Measurements from ENCODE around the gene TBX18. TPM values are rescaled to one million over a fixed set of nuclear protein-coding genes. Genes with fewer than 3 reads are reported as not detected.

TBX18 gene
- total RNA-seq, 3 donors from 2014 or later = 8.8 to 20.6 (median 17.0) TPM

DNA sequence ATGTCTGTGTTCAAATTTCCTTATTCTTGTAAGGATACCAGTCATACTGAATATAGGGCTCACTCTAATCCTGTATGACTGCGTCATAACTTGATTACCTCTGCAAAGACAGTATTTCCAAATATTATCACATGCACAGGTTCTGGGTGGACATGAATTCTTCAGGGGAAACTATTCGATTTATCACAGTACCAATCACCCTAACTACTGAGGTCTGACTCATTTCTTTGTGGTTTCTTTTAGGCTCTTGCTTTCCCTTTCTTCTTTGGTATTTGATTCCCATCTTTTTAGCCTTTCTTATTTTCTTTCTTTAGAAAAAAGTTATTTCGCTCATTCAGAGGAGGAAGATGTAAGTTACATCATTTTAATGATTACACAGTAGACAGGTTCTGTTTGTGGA is 40.3 kb upstream of the TBX18 start:
- intact Hi-C loops (cut with DNase I; ENCODE audit: low total_unique reads) = no loop called here
- no peaks in the 10 kb centered on the region for H3K27me3 ChIP-seq
- DNase-seq (ENCODE audit: low spot score in 2 of 2) = no peak
- no peak overlapping the region for H3K4me3 ChIP-seq
- no peaks in the 10 kb centered on the region for H3K9me3 ChIP-seq
- H3K27ac ChIP-seq = no peak overlapping the region
- H3K36me3 ChIP-seq = no peaks in the 10 kb centered on the region
- no peaks in the 10 kb centered on the region for H3K4me1 ChIP-seq
- TF ChIP-seq POLR2A (IDR thresholded peaks at IDR 0.05) (no peak), CTCF (IDR thresholded peaks at IDR 0.05) (no peak), POLR2AphosphoS5 (IDR thresholded peaks at IDR 0.05) (no peak)

DNA sequence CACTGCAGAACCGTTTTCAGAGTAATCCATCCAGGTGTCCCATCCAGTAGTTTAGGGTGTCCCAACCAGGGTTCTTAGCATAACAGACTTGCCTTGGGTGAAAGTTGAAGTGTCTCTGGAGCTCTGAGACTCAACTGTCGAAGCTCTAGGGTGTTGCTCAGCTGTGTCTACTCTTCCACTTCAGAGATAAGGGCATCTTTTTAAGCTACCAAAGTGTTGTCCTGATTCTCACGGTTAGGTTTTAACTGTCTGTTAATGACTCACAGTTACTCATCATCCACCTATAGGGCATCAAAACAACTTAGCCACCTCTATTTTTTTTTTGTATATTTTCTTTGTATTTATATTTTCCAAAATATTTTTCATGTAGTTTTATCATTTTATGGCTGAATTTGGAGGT is 36.9 kb upstream of the TBX18 start:
- H3K36me3 ChIP-seq = no peaks in the 10 kb centered on the region
- no peak for TF ChIP-seq CTCF (IDR thresholded peaks at IDR 0.05)
- TF ChIP-seq POLR2A (IDR thresholded peaks at IDR 0.05) = no peak
- TF ChIP-seq POLR2AphosphoS5 (IDR thresholded peaks at IDR 0.05) = no peak
- H3K4me1 ChIP-seq = no peaks in the 10 kb centered on the region
- no peak for DNase-seq (ENCODE audit: low spot score in 2 of 2)
- no peaks in the 10 kb centered on the region for H3K27me3 ChIP-seq
- no peak overlapping the region for H3K4me3 ChIP-seq
- no peak overlapping the region for H3K27ac ChIP-seq
- intact Hi-C loops (cut with DNase I; ENCODE audit: low total_unique reads) = no loop called here
- no peaks in the 10 kb centered on the region for H3K9me3 ChIP-seq

GRCh38 chr6:84798257-84798656 is 33.9 kb upstream of the TBX18 start:
- intact Hi-C loops (cut with DNase I; ENCODE audit: low total_unique reads) = no loop called here
- H3K4me3 ChIP-seq = no peak overlapping the region
- no peak for TF ChIP-seq CTCF (IDR thresholded peaks at IDR 0.05)
- no peak for TF ChIP-seq POLR2A (IDR thresholded peaks at IDR 0.05)
- no peak for DNase-seq (ENCODE audit: low spot score in 2 of 2)
- no peaks in the 10 kb centered on the region for H3K9me3 ChIP-seq
- H3K27me3 ChIP-seq = no peaks in the 10 kb centered on the region
- no peaks in the 10 kb centered on the region for H3K4me1 ChIP-seq
- no peaks in the 10 kb centered on the region for H3K36me3 ChIP-seq
- no peak overlapping the region for H3K27ac ChIP-seq

DNA sequence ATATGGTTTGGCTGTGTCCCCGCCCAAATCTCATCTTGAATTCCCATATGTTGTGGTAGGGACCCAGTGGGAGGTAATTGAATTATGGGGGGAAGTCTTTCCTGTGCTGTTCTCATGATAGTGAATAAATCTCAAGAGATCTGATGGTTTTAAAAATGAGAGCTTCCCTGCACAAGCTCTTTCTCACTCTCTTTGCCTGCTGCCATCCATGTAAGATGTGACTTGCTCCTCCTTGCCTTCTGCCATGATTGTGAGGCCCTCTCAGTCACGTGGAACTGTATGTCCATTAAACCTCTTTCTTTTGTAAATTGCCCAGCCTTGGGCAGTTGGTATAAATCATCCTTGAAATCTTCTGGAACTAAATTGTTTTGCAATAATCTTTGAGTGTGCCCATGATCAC is 31.9 kb upstream of the TBX18 start:
- intact Hi-C loops (cut with DNase I; ENCODE audit: low total_unique reads) = no loop called here
- no peak for DNase-seq (ENCODE audit: low spot score in 2 of 2)
- TF ChIP-seq POLR2AphosphoS5 (IDR thresholded peaks at IDR 0.05) = no peak
- no peak for TF ChIP-seq CTCF (IDR thresholded peaks at IDR 0.05)
- no peak for TF ChIP-seq POLR2A (IDR thresholded peaks at IDR 0.05)
- H3K27ac ChIP-seq = no peak overlapping the region
- H3K27me3 ChIP-seq = no peaks in the 10 kb centered on the region
- no peak overlapping the region for H3K4me3 ChIP-seq
- no peaks in the 10 kb centered on the region for H3K9me3 ChIP-seq
- no peaks in the 10 kb centered on the region for H3K36me3 ChIP-seq
- H3K4me1 ChIP-seq = no peaks in the 10 kb centered on the region

- Histone ChIP-seq H3K4me3 (no peak overlapping the region), H3K27me3 (no peaks in the 10 kb centered on the region), H3K9me3 (no peaks in the 10 kb centered on the region), H3K36me3 (no peaks in the 10 kb centered on the region), H3K27ac (no peak overlapping the region), H3K4me1 (no peaks in the 10 kb centered on the region)
- TF ChIP-seq CTCF (IDR thresholded peaks at IDR 0.05) = no peak
- no peak for TF ChIP-seq POLR2AphosphoS5 (IDR thresholded peaks at IDR 0.05)
- TF ChIP-seq POLR2A (IDR thresholded peaks at IDR 0.05) = no peak
- intact Hi-C loops (cut with DNase I; ENCODE audit: low total_unique reads) = no loop called here
- no peak for DNase-seq (ENCODE audit: low spot score in 2 of 2)
Observed at GRCh38 chr6:84791927-84792326, 27.5 kb upstream of the TBX18 start.

Data from breast epithelium (tissue), 4 donors.